GM19035 (cell line): ENCODE measurements around the gene RARA.
A peak's percentile ranks its signal among the peaks of the same experiment; 100 is the strongest.

Experiments
- ATAC-seq: cut with Tn5 transposase; IDR thresholded peaks from one replicate; pipeline ENCODE4 v1.9.1; 2021; ENCODE audit not compliant: unreplicated experiment

RARA gene

DNA sequence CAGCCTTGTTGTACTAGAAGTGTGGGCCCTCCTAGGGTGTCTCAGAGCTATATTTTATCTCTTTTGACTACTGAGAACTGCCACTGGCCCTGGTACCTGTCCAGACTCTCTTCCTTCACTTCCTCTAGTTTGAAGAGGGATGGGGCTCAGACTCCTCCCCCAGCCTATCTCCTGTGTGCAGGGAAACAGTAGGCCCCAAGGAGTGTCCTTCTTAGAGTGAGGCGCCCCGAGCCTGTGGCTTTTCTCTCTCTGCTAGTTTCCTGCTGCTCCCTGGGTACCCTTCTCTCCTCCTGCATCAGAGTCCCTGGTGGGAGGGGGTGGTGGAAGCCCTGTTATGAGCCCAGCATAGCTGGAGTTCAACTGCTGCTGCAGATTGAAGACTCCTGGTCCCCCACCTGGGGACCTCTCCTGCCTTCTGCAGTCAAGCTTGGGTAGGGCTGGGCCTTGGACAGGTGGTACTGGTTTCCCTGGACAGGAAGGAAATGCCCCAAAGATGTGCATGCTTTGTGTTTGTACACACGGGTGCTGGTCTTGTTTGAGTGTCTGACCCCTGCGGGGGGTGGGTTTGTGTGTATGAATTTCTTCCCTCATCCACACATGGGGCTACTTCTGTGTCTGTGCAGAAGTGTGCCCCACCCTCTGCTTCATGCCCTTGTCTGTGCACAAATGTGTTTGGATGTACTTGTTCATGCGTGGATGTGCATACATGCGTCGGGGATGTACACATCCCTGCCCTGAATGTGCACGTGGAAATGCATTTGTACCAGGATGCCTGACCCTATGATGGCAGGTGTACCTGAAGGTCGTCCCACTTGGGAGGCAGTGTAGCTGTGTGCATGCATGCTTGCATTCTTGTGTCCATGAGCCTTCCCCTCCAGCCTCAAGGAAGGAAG, 6.9 kb downstream of the RARA start:
- ATAC-seq: no peak

DNA sequence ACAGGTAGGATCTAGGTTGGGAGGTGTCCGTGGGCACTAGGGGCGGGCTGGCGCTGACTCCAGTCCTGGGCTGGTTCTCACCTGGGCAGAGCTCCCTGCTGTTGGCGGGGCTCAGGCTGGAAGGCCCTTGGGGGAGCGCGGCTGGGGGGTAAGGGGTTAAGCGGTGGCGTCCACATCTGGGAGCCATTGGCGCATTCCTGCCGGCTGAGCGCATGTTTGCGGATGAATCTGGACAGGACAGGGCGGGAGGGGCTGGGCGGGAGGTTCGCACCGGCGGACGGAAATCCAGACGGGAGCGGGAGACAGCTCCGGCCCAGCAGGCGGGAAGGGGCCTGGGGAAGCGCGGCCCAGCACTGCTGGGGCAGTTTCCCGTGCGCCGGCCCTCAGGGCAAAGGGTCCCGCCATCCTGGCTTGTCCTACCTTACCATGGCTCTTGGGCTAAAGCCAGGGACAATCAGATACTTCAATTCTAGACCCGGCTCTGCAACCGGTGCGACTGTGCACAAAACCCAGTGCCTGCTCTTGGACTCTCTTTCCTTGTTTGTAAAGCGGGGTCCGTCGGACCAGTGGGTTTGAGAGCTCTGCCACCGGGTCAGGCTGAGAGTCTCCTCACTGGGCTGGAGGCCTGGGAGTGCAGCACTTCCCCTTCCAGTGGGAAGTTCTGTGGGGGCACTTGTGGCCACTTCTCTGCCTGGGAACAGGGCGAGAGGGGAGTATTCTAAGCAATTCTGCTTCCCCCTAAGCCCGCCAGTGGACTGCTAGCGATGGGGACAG, 7.8 kb downstream of the RARA start:
- ATAC-seq: no peak

DNA sequence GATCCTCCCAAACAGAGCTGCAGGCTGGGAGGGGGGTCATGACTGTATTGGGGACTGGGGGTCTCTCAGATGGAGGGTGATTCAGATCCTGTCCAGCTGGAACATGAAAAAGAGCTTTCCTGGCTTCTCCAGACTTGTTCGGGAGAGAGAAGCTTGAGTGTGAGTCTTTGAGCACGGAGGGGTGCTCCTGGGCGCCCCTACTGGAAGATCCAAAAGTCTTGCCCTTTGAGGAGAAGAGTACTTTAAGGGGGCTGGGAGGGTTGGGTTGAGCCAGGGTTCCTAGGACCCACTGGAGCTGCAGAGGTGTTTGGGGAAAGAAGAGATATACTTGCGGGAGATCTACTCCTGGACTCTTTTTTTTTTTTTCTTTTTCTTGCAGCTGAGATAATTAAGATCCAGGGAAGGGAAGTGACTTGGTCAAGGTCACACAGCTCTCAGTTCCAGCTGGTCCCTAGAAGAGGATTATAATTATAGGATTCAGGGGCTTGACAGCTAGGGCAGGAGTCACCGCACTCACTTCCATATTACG, 8.4 kb downstream of the RARA start:
- no peak for ATAC-seq

DNA sequence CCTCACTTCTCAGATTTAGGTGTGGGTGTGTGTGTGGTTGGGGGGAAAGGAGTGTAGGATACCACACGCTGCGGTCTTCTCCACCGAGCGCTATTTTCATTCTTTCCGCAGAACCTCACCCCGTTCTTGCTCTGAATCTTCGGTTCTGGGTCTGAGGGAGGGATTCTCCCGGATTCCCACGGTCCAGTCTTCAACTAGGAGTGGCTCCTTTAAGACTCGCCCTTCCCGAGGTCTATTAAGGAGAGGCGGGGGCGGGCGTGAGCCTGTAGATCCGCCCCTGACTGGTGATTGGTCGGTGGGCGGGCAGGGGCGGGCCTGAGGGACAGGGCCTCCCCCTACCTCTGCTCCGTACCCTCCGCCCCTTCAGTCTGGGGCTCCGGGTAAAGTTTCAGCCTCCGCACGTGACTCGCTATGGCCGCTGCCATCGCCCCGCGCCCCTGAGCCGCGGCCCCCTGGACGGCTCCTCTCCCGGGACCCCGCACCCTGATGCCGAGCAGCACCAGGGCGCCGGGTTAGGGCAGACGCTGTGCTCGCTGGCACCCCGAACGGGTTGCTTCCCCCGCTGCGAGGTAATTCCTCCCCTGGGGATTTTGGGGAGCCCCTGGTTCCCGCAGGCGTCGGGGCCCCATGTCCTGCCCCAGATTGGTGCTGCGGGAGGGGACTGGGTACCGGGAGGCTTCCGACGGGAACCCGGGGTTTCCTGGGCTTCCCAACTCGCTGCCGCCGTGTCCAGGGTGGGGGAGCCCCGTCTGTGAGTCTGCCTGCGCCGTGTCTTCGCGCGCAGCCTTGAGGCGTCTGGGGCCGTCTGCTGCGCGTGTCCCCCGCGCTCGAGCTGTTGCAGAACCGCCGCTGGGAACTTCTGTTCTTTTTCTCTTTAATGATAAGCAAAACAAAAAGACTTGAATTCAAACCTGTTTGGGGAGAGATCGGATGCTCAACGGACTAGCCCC, 9.2 kb downstream of the RARA start:
- ATAC-seq: peak; percentile 54

DNA sequence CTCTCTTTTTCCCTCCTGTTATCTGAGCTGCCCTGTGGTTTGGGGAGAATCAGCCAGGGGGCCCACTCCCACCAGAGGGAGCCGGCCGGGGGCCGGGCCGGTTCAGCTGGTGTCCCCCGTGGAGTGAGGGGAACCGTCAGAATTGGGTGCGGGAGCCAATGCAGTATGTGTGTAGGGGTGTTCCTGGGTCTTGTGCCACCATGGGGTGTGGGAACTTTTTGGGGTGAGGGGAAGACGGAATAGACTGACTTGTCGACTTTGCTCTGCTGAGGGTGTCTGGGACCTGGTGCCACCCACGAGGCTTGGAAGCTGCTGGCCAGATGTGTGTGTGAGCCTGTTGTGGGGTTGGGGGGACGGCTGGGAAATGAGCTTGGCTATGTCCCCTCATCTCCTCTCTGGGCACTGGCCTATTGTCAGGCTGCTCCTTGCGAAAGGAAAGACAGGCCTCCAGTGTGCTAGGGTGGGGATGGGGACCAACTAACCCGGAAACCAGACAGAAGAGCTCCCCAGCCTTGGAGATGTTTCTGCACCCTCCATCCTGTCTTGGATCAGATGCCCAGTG, 9.9 kb downstream of the RARA start:
- ATAC-seq: no peak

- no peak for ATAC-seq
Measured at GRCh38 chr17:40319651-40320540, 10.9 kb downstream of the RARA start.

GRCh38 chr17:40320756-40321523, 12.0 kb downstream of the RARA start:
- ATAC-seq: no peak

DNA sequence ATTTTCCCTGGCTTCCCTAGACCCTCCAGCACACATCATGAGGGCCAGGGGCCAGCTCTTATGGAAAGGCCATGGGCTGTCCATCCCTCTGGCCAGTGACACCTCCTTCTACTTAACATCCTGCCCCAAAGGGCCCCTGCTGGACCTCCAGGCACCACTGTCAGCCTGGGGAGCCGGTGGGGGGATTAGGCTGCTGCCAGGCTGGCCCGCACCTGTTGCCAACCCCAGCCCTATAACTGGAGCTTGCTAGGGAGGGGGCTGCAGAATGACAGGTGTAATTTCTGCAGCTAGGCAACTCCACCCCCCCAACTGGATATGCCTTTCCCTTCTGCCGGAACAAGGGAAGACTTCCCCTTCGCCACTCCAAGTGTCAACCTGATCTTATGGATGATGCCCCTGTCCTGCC, 12.5 kb downstream of the RARA start:
- ATAC-seq: no peak

GRCh38 chr17:40321961-40322357, 13.0 kb downstream of the RARA start:
- ATAC-seq: no peak

DNA sequence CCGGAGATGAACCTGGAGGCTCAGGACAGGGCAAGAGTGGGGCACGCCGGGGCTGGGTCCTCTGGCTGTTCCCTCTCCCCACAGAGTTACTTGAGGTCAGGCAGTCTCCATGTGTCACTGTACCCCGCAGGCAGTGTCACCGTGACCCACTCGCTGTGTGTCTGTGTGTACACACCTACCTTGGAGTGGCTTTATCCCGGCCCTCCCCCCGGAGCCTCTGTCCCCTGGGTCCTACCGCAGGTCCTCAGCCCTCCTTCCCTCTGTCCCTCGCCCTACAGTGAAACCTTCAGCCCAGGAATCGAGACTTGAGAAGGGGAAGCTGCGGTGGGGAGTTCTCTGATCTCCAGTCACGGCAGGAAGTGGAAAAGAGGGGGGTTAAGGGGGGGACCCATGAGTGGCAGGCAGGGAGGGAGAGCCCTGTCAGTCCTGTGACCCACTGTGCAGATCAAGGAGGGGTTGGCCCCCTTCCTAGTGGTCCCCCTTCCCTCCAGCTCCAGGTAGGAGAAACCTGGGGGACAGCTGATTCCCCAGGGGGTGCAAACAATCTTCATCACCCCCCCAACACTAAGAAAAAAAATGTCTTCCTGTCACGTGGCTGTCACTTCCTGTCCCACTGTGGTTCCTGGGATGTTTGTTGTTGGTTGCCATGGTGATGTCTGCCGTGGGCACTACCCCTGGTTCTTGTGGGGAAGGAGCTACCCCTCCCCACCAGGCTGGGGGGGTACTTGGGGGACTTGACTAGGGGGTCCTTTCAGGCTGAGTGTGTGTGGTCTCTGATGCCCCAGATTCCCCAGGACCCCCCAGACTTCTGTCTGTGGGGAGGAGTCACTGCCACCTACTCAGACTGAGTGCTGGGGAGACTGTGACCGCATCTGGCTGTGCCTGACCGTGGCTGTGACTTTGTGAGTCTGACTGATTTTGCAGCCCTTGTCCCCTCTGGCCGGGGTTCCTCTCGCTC, 13.7 kb downstream of the RARA start:
- peak; percentile 39 for ATAC-seq

GRCh38 chr17:40323391-40324381, 14.7 kb downstream of the RARA start:
- no peak for ATAC-seq

- no peak for ATAC-seq
Measured at GRCh38 chr17:40325156-40326013, 16.4 kb downstream of the RARA start.

GRCh38 chr17:40326014-40326831, 17.2 kb downstream of the RARA start:
- no peak for ATAC-seq

GRCh38 chr17:40326832-40327199, 17.8 kb downstream of the RARA start:
- ATAC-seq: no peak
